ENCODE data around the gene NRG3.

Gene NRG3

DNA sequence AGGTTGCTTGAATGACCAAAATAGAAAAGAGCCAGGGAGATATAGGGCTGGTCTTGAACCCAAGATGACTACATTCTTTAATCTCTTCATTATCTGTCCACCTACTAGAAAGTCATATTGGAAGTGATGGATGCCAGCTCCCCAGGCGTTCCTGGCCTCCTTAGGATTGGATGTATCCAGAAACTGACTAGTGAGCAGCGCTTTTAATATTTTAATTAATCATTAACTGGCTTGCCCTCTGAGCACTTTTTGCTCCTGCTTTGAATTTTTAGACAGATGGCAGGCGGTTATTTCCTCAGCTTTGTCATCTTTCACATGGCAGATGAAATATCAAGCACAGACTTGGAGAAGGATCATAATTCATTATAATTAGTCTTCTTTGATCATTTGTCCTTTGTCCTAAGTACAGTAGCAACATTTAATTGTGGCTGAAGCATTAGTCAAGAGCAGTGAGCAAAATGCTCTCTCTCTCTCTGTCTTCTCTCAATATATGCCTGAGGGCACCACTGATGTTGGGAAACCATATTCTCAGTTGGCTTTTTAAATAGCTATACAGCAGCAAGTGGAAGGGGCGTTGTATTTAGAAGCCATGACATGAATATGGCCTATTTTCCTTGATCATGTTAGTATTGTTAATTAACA, 588.0 kb downstream of the NRG3 start:
- CTCF ChIA-PET, result interaction anchor here (2.2 kb wide), 1 partner anchor 11 kb away, joined by 6 read pairs; no protein-coding TSS in a partner anchor
- no peak for TF ChIP-seq CTCF (IDR thresholded peaks at IDR 0.05; ENCODE audit: control extremely low read depth, extremely low read depth, low read depth, missing control alignments)
- POLR2A ChIA-PET, result no interaction called here
- no peak for DNase-seq (ENCODE audit: extremely low spot score)

- ChIA-PET POLR2A (no interaction called here), CTCF (interaction anchor here (2.2 kb wide), 1 partner anchor 12 kb away, joined by 6 read pairs; no protein-coding TSS in a partner anchor)
- no peak for DNase-seq (ENCODE audit: extremely low spot score)
- no peak for TF ChIP-seq CTCF (IDR thresholded peaks at IDR 0.05; ENCODE audit: control extremely low read depth, extremely low read depth, low read depth, missing control alignments)
Measured at GRCh38 chr10:82463614-82464013, 588.6 kb downstream of the NRG3 start.

DNA sequence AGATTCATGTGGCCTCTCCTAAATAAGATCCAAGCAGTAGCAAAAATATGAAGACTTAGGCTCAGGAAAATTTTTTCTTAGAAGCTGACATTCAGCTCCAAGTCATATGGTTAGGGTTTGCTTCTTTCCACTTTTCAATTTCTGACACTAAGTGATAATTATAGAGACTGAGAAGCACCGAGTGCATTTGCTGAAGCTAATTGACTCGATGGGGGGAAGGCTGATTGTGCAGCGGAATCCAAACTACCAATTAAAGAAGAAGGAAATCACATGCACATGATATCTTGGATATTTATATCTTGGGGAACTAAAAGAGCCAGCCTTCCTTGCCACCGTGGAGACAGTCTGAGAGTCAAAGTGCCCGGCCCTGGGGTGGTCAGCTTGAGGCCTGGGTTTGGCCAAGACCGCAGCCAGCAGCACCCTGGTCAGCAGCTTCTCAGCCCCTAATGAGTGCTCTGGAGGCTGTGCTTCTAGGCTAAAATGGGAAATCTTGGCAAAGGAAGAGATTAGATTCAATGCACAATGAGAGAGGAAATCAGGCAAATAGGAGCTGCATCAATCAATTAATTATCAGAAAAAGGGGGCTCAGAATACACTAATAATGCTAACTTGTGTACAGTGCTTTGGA, 589.3 kb downstream of the NRG3 start:
- ChIA-PET CTCF (interaction anchor here (2.2 kb wide), 1 partner anchor 12 kb away, joined by 6 read pairs; no protein-coding TSS in a partner anchor), POLR2A (no interaction called here)
- TF ChIP-seq CTCF (IDR thresholded peaks at IDR 0.05; ENCODE audit: control extremely low read depth, extremely low read depth, low read depth, missing control alignments), result no peak
- DNase-seq (ENCODE audit: extremely low spot score), result no peak

GRCh38 chr10:82464966-82465365, 590.0 kb downstream of the NRG3 start:
- DNase-seq (ENCODE audit: extremely low spot score), result no peak
- ChIA-PET CTCF (interaction anchor here (2.2 kb wide), 1 partner anchor 13 kb away, joined by 6 read pairs; no protein-coding TSS in a partner anchor), POLR2A (no interaction called here)
- no peak for TF ChIP-seq CTCF (IDR thresholded peaks at IDR 0.05; ENCODE audit: control extremely low read depth, extremely low read depth, low read depth, missing control alignments)

DNA sequence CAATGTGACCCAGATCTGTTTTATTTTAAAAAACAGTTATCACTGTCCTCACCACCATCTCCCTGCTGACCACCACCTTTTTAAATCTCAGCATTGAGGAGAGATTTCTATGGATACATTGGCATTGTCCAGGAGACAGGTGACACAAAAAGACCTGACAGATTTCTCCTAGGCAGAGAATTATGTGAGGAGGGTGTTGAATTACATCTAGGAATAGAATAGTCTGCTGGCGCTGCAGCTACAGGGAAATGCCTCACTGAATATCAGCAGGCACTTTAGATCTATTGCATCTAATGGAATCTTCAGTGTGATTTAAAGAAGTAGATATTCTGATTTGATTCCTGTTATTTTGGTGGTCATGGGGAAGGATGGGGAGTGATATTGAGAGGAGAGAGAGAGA, 593.5 kb downstream of the NRG3 start:
- TF ChIP-seq CTCF (IDR thresholded peaks at IDR 0.05; ENCODE audit: control extremely low read depth, extremely low read depth, low read depth, missing control alignments), result no peak
- no peak for DNase-seq (ENCODE audit: extremely low spot score)
- POLR2A ChIA-PET, result no interaction called here
- CTCF ChIA-PET, result interaction anchor here (0.5 kb wide), 1 partner anchor 25 kb away, joined by 3 read pairs; no protein-coding TSS in a partner anchor

GRCh38 chr10:82472406-82473335, 597.7 kb downstream of the NRG3 start:
- POLR2A ChIA-PET, result no interaction called here
- no peak for DNase-seq (ENCODE audit: extremely low spot score)
- CTCF ChIA-PET, result no interaction called here
- TF ChIP-seq CTCF (IDR thresholded peaks at IDR 0.05; ENCODE audit: control extremely low read depth, extremely low read depth, low read depth, missing control alignments), result no peak

All from GM10248 (cell line).